Endothelial cell of umbilical vein (primary cell): ENCODE data around the gene KCMF1.

ENCODE experiments used
- EZH2 ChIP-seq: IDR thresholded peaks from 2 replicates; pipeline ENCODE4 v1.6.1; 2012; ENCODE audit warnings: borderline replicate concordance, low read depth, mild to moderate bottlenecking, moderate library complexity, low read length, inconsistent platforms; ENCODE audit not compliant: severe bottlenecking
- FOS ChIP-seq: IDR thresholded peaks from 2 replicates; pipeline ENCODE4 v1.6.1; 2011; ENCODE audit warnings: mild to moderate bottlenecking, low read length, moderate library complexity, borderline replicate concordance; ENCODE audit not compliant: insufficient read depth
- JUN ChIP-seq: IDR thresholded peaks from 2 replicates; pipeline ENCODE4 v1.6.1; 2011; ENCODE audit warnings: borderline replicate concordance, low read depth; ENCODE audit not compliant: insufficient read length, insufficient read depth
- MYC ChIP-seq: IDR thresholded peaks from one replicate; pipeline ENCODE4 v1.6.1; 2011; ENCODE audit warnings: mild to moderate bottlenecking, low read depth, low read length
- POLR2A ChIP-seq: IDR thresholded peaks from 2 replicates; pipeline ENCODE4 v1.6.1; 2012; ENCODE audit warnings: low read depth, mild to moderate bottlenecking, control low read depth, low read length
- POLR2AphosphoS5 ChIP-seq: IDR thresholded peaks from 2 replicates; pipeline ENCODE4 v1.6.1; 2012; ENCODE audit warnings: low read depth, mild to moderate bottlenecking, control low read depth, low read length, moderate library complexity; ENCODE audit not compliant: insufficient read depth
- TF ChIP-seq, protein P1 (sequence below), 2 donors: IDR thresholded peaks; 1 replicate in 1 of 2; 2 replicates in 1 of 2; pipeline ENCODE4 v1.5.1; 2011; ENCODE audit warnings: low read length in 2 of 2, mild to moderate bottlenecking in 2 of 2, moderate library complexity in 2 of 2, control low read depth in 1 of 2, inconsistent platforms in 1 of 2, low read depth in 1 of 2; ENCODE audit not compliant: insufficient read depth in 1 of 2; ENCODE audit errors: extremely low read depth in 1 of 2
- TF ChIP-seq, protein P2 (sequence below): IDR thresholded peaks from 2 replicates; pipeline ENCODE4 v1.6.1; 2011; ENCODE audit not compliant: insufficient read depth, insufficient read length

GRCh38 chr2:85008252-85008651 is 37.3 kb downstream of the KCMF1 start:
- TF ChIP-seq, protein P1, sequence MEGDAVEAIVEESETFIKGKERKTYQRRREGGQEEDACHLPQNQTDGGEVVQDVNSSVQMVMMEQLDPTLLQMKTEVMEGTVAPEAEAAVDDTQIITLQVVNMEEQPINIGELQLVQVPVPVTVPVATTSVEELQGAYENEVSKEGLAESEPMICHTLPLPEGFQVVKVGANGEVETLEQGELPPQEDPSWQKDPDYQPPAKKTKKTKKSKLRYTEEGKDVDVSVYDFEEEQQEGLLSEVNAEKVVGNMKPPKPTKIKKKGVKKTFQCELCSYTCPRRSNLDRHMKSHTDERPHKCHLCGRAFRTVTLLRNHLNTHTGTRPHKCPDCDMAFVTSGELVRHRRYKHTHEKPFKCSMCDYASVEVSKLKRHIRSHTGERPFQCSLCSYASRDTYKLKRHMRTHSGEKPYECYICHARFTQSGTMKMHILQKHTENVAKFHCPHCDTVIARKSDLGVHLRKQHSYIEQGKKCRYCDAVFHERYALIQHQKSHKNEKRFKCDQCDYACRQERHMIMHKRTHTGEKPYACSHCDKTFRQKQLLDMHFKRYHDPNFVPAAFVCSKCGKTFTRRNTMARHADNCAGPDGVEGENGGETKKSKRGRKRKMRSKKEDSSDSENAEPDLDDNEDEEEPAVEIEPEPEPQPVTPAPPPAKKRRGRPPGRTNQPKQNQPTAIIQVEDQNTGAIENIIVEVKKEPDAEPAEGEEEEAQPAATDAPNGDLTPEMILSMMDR (IDR thresholded peaks at IDR 0.05; ENCODE audit: extremely low read depth in 1 of 2, insufficient read depth in 1 of 2, low read depth in 1 of 2, low read length in 2 of 2), result no peak
- TF ChIP-seq POLR2A, result no peak
- TF ChIP-seq EZH2, result no peak
- no peak for TF ChIP-seq POLR2AphosphoS5
- TF ChIP-seq, protein P2, sequence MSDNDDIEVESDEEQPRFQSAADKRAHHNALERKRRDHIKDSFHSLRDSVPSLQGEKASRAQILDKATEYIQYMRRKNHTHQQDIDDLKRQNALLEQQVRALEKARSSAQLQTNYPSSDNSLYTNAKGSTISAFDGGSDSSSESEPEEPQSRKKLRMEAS, result no peak
- TF ChIP-seq FOS, result no peak
- TF ChIP-seq JUN, result no peak
- TF ChIP-seq MYC, result no peak
